OCI-LY3 (cell line): ENCODE data around the gene NPBWR2.

Experiments used
- H2AFZ ChIP-seq: fragments of 200-600, 300-600 bp; shearing (Covaris generic); 2 replicates; pipeline ENCODE4 v1.6.0; 2014; ENCODE audit warnings: antibody characterized with exemption, low read depth, low read length
- H3K27ac ChIP-seq: fragments of 200-600, 300-600 bp; sonication (generic); 2 replicates; pipeline ENCODE4 v1.5.1; 2014; ENCODE audit warnings: mild to moderate bottlenecking, low read length, moderate library complexity, mixed read lengths
- H3K27me3 ChIP-seq: fragments of 200-600, 300-600 bp; sonication (generic); 2 replicates; pipeline ENCODE4 v1.6.1; 2014; ENCODE audit warnings: low read depth, low read length, mixed read lengths
- H3K36me3 ChIP-seq: fragments of 200-600, 300-600 bp; sonication (generic); replicated peaks from 2 replicates; pipeline ENCODE3; 2014; ENCODE audit warnings: low read depth, low read length, mixed read lengths
- H3K4me1 ChIP-seq: fragments of 300-600, 200-600 bp; sonication (generic); 2 replicates; pipeline ENCODE4 v1.6.1; 2014; ENCODE audit warnings: low read length, mixed read lengths
- H3K4me2 ChIP-seq: fragments of 200-600, 300-600 bp; sonication (generic); 2 replicates; pipeline ENCODE4 v1.6.1; 2014; ENCODE audit warnings: low read length, mixed read lengths
- H3K4me3 ChIP-seq: fragments of 300-600, 200-600 bp; sonication (generic); 2 replicates; pipeline ENCODE4 v1.5.1; 2014; ENCODE audit warnings: antibody characterized with exemption, mild to moderate bottlenecking, low read length, moderate library complexity
- H3K79me2 ChIP-seq: fragments of 300-600, 200-600 bp; shearing (Covaris generic); 2 replicates; pipeline ENCODE4 v1.6.1; 2014; ENCODE audit warnings: mild to moderate bottlenecking, low read length, mixed read lengths
- H3K9ac ChIP-seq: fragments of 300-600, 200-600 bp; shearing (Covaris generic); 2 replicates; pipeline ENCODE4 v1.6.0; 2014; ENCODE audit warnings: mild to moderate bottlenecking, low read length, moderate library complexity
- H3K9me3 ChIP-seq: fragments of 200-600, 300-600 bp; shearing (Covaris generic); 2 replicates; pipeline ENCODE4 v1.6.1; 2014; ENCODE audit warnings: low read length, mixed read lengths; ENCODE audit not compliant: insufficient read depth
- H4K20me1 ChIP-seq: fragments of 200-600, 300-600 bp; sonication (generic); 2 replicates; pipeline ENCODE4 v1.6.1; 2016; ENCODE audit warnings: low read length, mixed read lengths; ENCODE audit not compliant: insufficient read depth
- EZH2phosphoT487 ChIP-seq: fragments of 200-600 bp; shearing (Covaris generic); IDR thresholded peaks from 2 replicates; pipeline ENCODE4 v1.6.1; 2018; ENCODE audit warnings: antibody characterized with exemption, mixed run types, low read depth
- TF ChIP-seq, protein P1 (sequence below): fragments of 200-600, 300-600 bp; sonication (generic); IDR thresholded peaks from 2 replicates; pipeline ENCODE4 v1.5.1; 2014; ENCODE audit warnings: antibody characterized with exemption, low read length, low read depth

Gene NPBWR2

DNA sequence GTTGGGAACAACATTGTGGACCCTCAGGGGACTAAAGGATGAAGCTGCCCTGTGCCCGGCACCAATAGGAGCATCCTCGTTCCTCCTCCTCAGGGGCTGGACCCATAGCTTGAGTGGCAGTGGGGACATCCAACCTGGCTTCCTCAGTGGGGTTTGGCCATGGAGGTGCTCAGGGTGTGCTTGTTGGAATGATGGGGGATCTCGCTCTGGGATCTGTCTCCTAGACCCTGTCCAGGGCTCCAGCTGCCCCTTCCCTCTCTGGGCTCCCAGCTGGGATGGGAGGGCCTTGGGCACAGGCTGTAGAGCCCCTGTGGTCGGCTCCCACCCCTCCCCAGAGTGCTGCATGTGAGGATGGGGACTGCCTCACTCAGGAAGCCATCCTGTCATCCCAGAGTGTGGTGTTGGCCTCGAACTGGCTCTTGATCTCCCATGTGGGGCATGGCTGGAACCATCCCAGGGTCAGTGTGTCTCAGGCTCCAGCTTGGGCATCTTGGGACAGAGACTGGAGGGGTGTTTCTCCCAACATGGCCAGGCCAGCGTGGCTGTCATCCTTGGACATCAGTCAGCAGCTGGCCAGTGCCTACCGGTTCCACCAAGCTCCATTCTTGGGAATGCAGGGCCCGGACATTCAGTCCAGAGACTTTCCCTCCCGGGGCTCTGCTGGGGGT, 47.4 kb upstream of the NPBWR2 start:
- no peak overlapping the region for H2AFZ ChIP-seq
- no peaks in the 10 kb centered on the region for H3K4me1 ChIP-seq
- H3K27ac ChIP-seq: no peak overlapping the region
- no peak overlapping the region for H3K4me2 ChIP-seq
- TF ChIP-seq EZH2phosphoT487: no peak
- TF ChIP-seq, protein P1, sequence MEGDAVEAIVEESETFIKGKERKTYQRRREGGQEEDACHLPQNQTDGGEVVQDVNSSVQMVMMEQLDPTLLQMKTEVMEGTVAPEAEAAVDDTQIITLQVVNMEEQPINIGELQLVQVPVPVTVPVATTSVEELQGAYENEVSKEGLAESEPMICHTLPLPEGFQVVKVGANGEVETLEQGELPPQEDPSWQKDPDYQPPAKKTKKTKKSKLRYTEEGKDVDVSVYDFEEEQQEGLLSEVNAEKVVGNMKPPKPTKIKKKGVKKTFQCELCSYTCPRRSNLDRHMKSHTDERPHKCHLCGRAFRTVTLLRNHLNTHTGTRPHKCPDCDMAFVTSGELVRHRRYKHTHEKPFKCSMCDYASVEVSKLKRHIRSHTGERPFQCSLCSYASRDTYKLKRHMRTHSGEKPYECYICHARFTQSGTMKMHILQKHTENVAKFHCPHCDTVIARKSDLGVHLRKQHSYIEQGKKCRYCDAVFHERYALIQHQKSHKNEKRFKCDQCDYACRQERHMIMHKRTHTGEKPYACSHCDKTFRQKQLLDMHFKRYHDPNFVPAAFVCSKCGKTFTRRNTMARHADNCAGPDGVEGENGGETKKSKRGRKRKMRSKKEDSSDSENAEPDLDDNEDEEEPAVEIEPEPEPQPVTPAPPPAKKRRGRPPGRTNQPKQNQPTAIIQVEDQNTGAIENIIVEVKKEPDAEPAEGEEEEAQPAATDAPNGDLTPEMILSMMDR: no peak
- H3K79me2 ChIP-seq: no peaks in the 10 kb centered on the region
- H3K9me3 ChIP-seq: no peaks in the 10 kb centered on the region
- no peaks in the 10 kb centered on the region for H3K36me3 ChIP-seq
- no peaks in the 10 kb centered on the region for H3K27me3 ChIP-seq
- H3K9ac ChIP-seq: no peak overlapping the region
- H3K4me3 ChIP-seq: no peak overlapping the region
- no peaks in the 10 kb centered on the region for H4K20me1 ChIP-seq

DNA sequence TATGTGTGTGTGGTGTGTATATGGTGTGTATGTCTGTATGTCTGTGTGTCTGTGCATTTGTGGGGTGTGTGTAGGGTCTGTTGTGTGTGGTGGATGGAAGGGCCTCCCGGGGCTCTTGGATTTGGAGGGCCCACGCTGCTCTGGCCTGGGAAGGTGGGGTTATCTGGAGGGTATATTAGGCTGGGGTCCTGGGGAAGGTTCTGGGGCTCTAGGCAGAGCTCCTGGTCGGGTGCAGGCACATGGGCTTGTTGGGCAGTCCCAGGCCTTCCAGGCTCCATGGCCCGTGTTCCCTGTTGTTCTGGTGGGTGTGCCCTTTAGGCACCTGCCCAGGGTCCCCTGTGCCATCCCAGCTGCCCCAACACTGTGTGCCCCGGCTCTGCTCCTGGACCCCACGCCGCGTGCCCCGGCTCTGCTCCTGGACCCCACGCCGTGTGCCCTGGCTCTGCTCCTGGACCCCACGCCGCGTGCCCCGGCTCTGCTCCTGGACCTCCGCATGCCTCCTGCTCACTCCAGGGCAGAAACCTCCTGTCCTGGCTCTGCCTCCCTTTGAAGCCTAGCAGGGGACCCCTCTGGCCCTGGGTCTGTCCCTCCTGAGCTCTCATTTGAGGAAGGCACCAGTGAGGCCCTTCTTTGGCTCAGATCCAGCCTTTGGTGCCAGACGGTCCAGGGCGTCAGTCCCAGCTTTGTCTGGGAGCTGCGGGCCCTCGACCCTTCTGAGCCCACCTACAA, 46.7 kb upstream of the NPBWR2 start:
- Histone ChIP-seq H3K27ac (no peak overlapping the region), H4K20me1 (no peaks in the 10 kb centered on the region), H3K27me3 (no peaks in the 10 kb centered on the region), H3K79me2 (no peaks in the 10 kb centered on the region), H3K36me3 (no peaks in the 10 kb centered on the region), H3K4me3 (no peak overlapping the region), H3K4me2 (no peak overlapping the region), H3K4me1 (no peaks in the 10 kb centered on the region), H2AFZ (no peak overlapping the region), H3K9me3 (no peaks in the 10 kb centered on the region), H3K9ac (no peak overlapping the region)
- TF ChIP-seq EZH2phosphoT487: no peak
- TF ChIP-seq, protein P1: no peak

DNA sequence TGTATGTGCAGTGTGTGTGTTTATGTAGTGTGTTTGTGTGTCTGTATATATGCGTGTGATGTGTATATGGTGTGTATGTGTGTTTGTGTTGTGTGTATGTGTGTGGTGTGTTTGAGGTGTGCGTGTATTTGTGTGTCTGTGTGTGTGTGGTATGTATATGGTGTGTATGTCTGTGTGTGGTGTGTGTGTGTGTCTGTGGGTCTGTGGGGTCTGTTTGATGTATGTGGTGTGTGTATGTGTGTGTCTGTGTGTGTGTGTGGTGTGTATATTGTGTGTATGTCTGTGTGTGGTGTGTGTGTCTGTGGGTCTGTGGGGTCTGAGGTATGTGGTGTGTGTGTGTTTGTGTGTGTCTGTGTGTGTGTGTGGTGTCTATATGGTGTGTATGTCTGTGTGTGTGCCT, 46.0 kb upstream of the NPBWR2 start:
- Histone ChIP-seq H2AFZ (no peak overlapping the region), H3K9me3 (no peaks in the 10 kb centered on the region), H3K9ac (no peak overlapping the region), H4K20me1 (no peaks in the 10 kb centered on the region), H3K27ac (no peak overlapping the region), H3K79me2 (no peaks in the 10 kb centered on the region), H3K4me2 (no peak overlapping the region), H3K27me3 (no peaks in the 10 kb centered on the region; the same call in 1 of the 2 replicates), H3K4me1 (no peaks in the 10 kb centered on the region), H3K4me3 (no peak overlapping the region), H3K36me3 (no peaks in the 10 kb centered on the region)
- TF ChIP-seq, protein P1: no peak
- no peak for TF ChIP-seq EZH2phosphoT487

DNA sequence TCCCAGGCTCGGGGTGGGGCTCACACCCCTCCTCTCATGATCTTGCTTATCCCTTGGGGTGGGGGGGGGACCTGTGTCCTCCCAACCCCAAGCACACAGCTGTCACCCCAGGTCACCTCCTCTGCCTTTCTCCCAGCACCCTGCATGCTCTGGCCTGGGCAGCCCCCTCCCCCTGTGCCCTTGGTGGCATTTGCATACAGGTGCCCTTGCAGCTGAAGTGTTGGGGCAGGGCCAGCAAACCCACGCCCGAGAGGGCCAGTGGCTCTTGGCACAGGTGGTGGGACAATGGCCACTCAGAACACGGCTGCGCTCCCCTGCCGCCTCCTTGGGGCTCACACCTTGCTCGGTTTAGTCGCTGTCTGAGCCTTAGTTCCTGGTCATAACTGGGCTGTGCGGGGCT, 45.5 kb upstream of the NPBWR2 start:
- H4K20me1 ChIP-seq: no peaks in the 10 kb centered on the region
- H3K27ac ChIP-seq: no peak overlapping the region
- TF ChIP-seq EZH2phosphoT487: no peak
- TF ChIP-seq, protein P1: no peak
- H3K4me2 ChIP-seq: no peak overlapping the region
- H2AFZ ChIP-seq: no peak overlapping the region
- no peaks in the 10 kb centered on the region for H3K9me3 ChIP-seq
- no peak overlapping the region for H3K9ac ChIP-seq
- peaks cover 4% of the 10 kb centered on the region for H3K27me3 ChIP-seq
- no peaks in the 10 kb centered on the region for H3K36me3 ChIP-seq
- no peaks in the 10 kb centered on the region for H3K4me1 ChIP-seq
- no peaks in the 10 kb centered on the region for H3K79me2 ChIP-seq
- no peak overlapping the region for H3K4me3 ChIP-seq
